ENCODE data around the gene ARID5B. TPM values are rescaled to one million over a fixed set of nuclear protein-coding genes. Genes with fewer than 3 reads are reported as not detected.
"Not testable (repeated sequence)": the region's sequence is repeated elsewhere in the genome, so short reads cannot be mapped to it uniquely, and the experiment has no call there.

The ARID5B gene
- polyA plus RNA-seq (2013, experiment 1 of 4) = 5.1 TPM
- polyA plus RNA-seq (2013, experiment 2 of 4) = 4.7 TPM
- polyA plus RNA-seq (2013, experiment 3 of 4) = 4.9 TPM
- 5.2 TPM for polyA plus RNA-seq (2013, experiment 4 of 4)

GRCh38 chr10:61900829-61901792 lies at the start of gene ARID5B:
TSS of gene ARID5B (plus strand) at chr10:61901699. CDS start at chr10:61901710, 11 bp downstream.
- H3K4me1 ChIP-seq (ENCODE audit: control insufficient read depth, insufficient read depth, low read length) = peaks cover 8% of the 10 kb centered on the region
- 1% methylated on average over 30 to 31 of the region's 34 CpGs for WGBS, 2 experiments
- peaks cover 52% of the 10 kb centered on the region for H3K27me3 ChIP-seq (ENCODE audit: control insufficient read depth, insufficient read depth, low read length, poor library complexity, severe bottlenecking)
- H3K36me3 ChIP-seq (ENCODE audit: control insufficient read depth, insufficient read depth, low read length) = no peaks in the 10 kb centered on the region
- H3K27ac ChIP-seq (ENCODE audit: insufficient read depth, low read depth, low read length, poor library complexity, severe bottlenecking) = peak within 1 kb of the TSS; percentile 95
- H3K4me3 ChIP-seq (ENCODE audit: insufficient read depth, low read depth, low read length) = peak within 1 kb of the TSS; percentile 67
- no peaks in the 10 kb centered on the region for H3K9me3 ChIP-seq (ENCODE audit: control insufficient read depth, low read length)

GRCh38 chr10:61852261-61852660 lies 49.2 kb upstream of the ARID5B start:
- no peaks in the 10 kb centered on the region for H3K36me3 ChIP-seq (ENCODE audit: control insufficient read depth, insufficient read depth, low read length)
- no peak overlapping the region for H3K27ac ChIP-seq (ENCODE audit: insufficient read depth, low read depth, low read length, poor library complexity, severe bottlenecking)
- no peaks in the 10 kb centered on the region for H3K4me1 ChIP-seq (ENCODE audit: control insufficient read depth, insufficient read depth, low read length)
- 97 to 98% methylated on average over 2 of the region's 2 CpGs for WGBS, 2 experiments
- H3K27me3 ChIP-seq (ENCODE audit: control insufficient read depth, insufficient read depth, low read length, poor library complexity, severe bottlenecking) = no peaks in the 10 kb centered on the region
- H3K4me3 ChIP-seq (ENCODE audit: insufficient read depth, low read depth, low read length) = no peak overlapping the region
- H3K9me3 ChIP-seq (ENCODE audit: control insufficient read depth, low read length) = no peaks in the 10 kb centered on the region

GRCh38 chr10:61855771-61856170 lies 45.7 kb upstream of the ARID5B start:
- Histone ChIP-seq H3K9me3 (ENCODE audit: control insufficient read depth, low read length) (no peaks in the 10 kb centered on the region), H3K36me3 (ENCODE audit: control insufficient read depth, insufficient read depth, low read length) (no peaks in the 10 kb centered on the region), H3K4me1 (ENCODE audit: control insufficient read depth, insufficient read depth, low read length) (no peaks in the 10 kb centered on the region), H3K27ac (ENCODE audit: insufficient read depth, low read depth, low read length, poor library complexity, severe bottlenecking) (no peak overlapping the region), H3K27me3 (ENCODE audit: control insufficient read depth, insufficient read depth, low read length, poor library complexity, severe bottlenecking) (no peaks in the 10 kb centered on the region), H3K4me3 (ENCODE audit: insufficient read depth, low read depth, low read length) (no peak overlapping the region)
- WGBS, 2 experiments = 91 to 99% methylated on average over 3 of the region's 3 CpGs

GRCh38 chr10:61857746-61858145 lies 43.8 kb upstream of the ARID5B start:
- Histone ChIP-seq H3K36me3 (ENCODE audit: control insufficient read depth, insufficient read depth, low read length) (no peaks in the 10 kb centered on the region), H3K4me3 (ENCODE audit: insufficient read depth, low read depth, low read length) (no peak overlapping the region), H3K9me3 (ENCODE audit: control insufficient read depth, low read length) (no peaks in the 10 kb centered on the region), H3K4me1 (ENCODE audit: control insufficient read depth, insufficient read depth, low read length) (no peaks in the 10 kb centered on the region), H3K27me3 (ENCODE audit: control insufficient read depth, insufficient read depth, low read length, poor library complexity, severe bottlenecking) (no peaks in the 10 kb centered on the region), H3K27ac (ENCODE audit: insufficient read depth, low read depth, low read length, poor library complexity, severe bottlenecking) (no peak overlapping the region)
- 93 to 95% methylated on average over 2 of the region's 2 CpGs for WGBS, 2 experiments

- 87 to 93% methylated on average over 1 of the region's 1 CpG for WGBS, 2 experiments
- Histone ChIP-seq H3K27ac (ENCODE audit: insufficient read depth, low read depth, low read length, poor library complexity, severe bottlenecking) (no peak overlapping the region), H3K27me3 (ENCODE audit: control insufficient read depth, insufficient read depth, low read length, poor library complexity, severe bottlenecking) (no peaks in the 10 kb centered on the region), H3K4me1 (ENCODE audit: control insufficient read depth, insufficient read depth, low read length) (no peaks in the 10 kb centered on the region), H3K36me3 (ENCODE audit: control insufficient read depth, insufficient read depth, low read length) (no peaks in the 10 kb centered on the region), H3K4me3 (ENCODE audit: insufficient read depth, low read depth, low read length) (no peak overlapping the region), H3K9me3 (ENCODE audit: control insufficient read depth, low read length) (no peaks in the 10 kb centered on the region)
Measured at GRCh38 chr10:61859786-61860185, 41.7 kb upstream of the ARID5B start.

- 90 to 94% methylated on average over 8 of the region's 8 CpGs for WGBS, 2 experiments
Measured at GRCh38 chr10:61860964-61861758, 40.3 kb upstream of the ARID5B start.

GRCh38 chr10:61863981-61864380 lies 37.5 kb upstream of the ARID5B start:
- WGBS, 2 experiments = 91 to 95% methylated on average over 8 to 9 of the region's 10 CpGs
- H3K27me3 ChIP-seq (ENCODE audit: control insufficient read depth, insufficient read depth, low read length, poor library complexity, severe bottlenecking) = no peaks in the 10 kb centered on the region
- no peaks in the 10 kb centered on the region for H3K36me3 ChIP-seq (ENCODE audit: control insufficient read depth, insufficient read depth, low read length)
- H3K9me3 ChIP-seq (ENCODE audit: control insufficient read depth, low read length) = no peaks in the 10 kb centered on the region
- no peaks in the 10 kb centered on the region for H3K4me1 ChIP-seq (ENCODE audit: control insufficient read depth, insufficient read depth, low read length)
- no peak overlapping the region for H3K4me3 ChIP-seq (ENCODE audit: insufficient read depth, low read depth, low read length)
- no peak overlapping the region for H3K27ac ChIP-seq (ENCODE audit: insufficient read depth, low read depth, low read length, poor library complexity, severe bottlenecking)

More at GRCh38 chr10:61860964-61861758, 40.3 kb upstream of the ARID5B start:
- no peaks in the 10 kb centered on the region for H3K27me3 ChIP-seq (ENCODE audit: control insufficient read depth, insufficient read depth, low read length, poor library complexity, severe bottlenecking)
- no peak overlapping the region for H3K27ac ChIP-seq (ENCODE audit: insufficient read depth, low read depth, low read length, poor library complexity, severe bottlenecking)
- H3K36me3 ChIP-seq (ENCODE audit: control insufficient read depth, insufficient read depth, low read length) = no peaks in the 10 kb centered on the region
- no peak overlapping the region for H3K4me3 ChIP-seq (ENCODE audit: insufficient read depth, low read depth, low read length)
- no peaks in the 10 kb centered on the region for H3K4me1 ChIP-seq (ENCODE audit: control insufficient read depth, insufficient read depth, low read length)
- H3K9me3 ChIP-seq (ENCODE audit: control insufficient read depth, low read length) = no peaks in the 10 kb centered on the region

- no peaks in the 10 kb centered on the region for H3K36me3 ChIP-seq (ENCODE audit: control insufficient read depth, insufficient read depth, low read length)
- H3K27me3 ChIP-seq (ENCODE audit: control insufficient read depth, insufficient read depth, low read length, poor library complexity, severe bottlenecking) = no peaks in the 10 kb centered on the region
- no peaks in the 10 kb centered on the region for H3K9me3 ChIP-seq (ENCODE audit: control insufficient read depth, low read length)
- no peaks in the 10 kb centered on the region for H3K4me1 ChIP-seq (ENCODE audit: control insufficient read depth, insufficient read depth, low read length)
- no peak overlapping the region for H3K27ac ChIP-seq (ENCODE audit: insufficient read depth, low read depth, low read length, poor library complexity, severe bottlenecking)
- 93 to 94% methylated on average over 2 to 3 of the region's 3 CpGs for WGBS, 2 experiments
- no peak overlapping the region for H3K4me3 ChIP-seq (ENCODE audit: insufficient read depth, low read depth, low read length)
Measured at GRCh38 chr10:61866700-61867368, 34.7 kb upstream of the ARID5B start.

- not testable (repeated sequence) for H3K4me1 ChIP-seq (ENCODE audit: control insufficient read depth, insufficient read depth, low read length); H3K9me3 ChIP-seq (ENCODE audit: control insufficient read depth, low read length); H3K4me3 ChIP-seq (ENCODE audit: insufficient read depth, low read depth, low read length); H3K27ac ChIP-seq (ENCODE audit: insufficient read depth, low read depth, low read length, poor library complexity, severe bottlenecking); H3K36me3 ChIP-seq (ENCODE audit: control insufficient read depth, insufficient read depth, low read length); H3K27me3 ChIP-seq (ENCODE audit: control insufficient read depth, insufficient read depth, low read length, poor library complexity, severe bottlenecking)
- 95 to 97% methylated on average over 22 of the region's 22 CpGs for WGBS, 2 experiments
Measured at GRCh38 chr10:61867374-61867773, 34.1 kb upstream of the ARID5B start.
